Measurements from ENCODE around the gene AHCYL2. TPM values are rescaled to one million over a fixed set of nuclear protein-coding genes. Genes with fewer than 3 reads are reported as not detected.

AHCYL2 gene
- total and polyA plus RNA-seq, 7 donors = 4.4 to 39.2 (median 24.8) TPM

DNA sequence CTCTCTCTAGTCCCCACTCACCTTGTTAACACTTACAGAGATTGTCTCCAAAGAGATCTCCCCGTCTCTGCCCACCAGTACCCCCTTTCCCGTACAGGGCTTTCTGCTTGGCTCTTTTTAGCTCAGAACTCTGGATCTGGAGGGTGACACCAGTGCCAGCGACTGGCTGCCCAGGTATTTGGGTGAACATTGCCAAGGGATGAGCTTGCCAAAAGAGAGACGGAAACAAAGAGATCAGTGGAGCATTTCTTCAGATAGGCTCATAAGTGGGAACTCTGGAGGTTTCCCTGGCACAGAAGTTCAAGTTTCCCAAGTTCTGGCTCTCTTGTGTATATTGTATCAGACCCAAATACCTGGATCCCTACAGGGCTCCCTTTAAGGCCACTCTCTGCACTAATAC lies 239.4 kb downstream of the AHCYL2 start:
- no peak for ATAC-seq

DNA sequence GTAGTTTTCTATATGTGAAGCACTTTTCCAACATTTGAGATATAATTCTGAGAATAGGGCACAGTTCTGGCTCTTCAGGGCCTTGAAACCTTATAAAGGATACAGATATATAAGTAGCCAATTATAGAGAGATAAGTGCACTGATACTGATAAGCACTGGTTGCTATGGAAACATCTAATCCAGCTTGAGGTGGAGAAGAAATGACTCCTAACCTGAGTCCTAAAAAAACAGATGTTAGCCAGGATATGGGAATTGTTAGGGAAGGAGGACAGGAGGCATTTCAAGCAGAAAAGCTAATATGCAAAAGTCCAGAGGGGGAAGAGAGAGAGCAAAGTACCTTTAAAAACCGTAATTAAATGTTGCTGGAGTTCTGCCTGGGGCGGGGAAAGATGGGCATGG lies 240.2 kb downstream of the AHCYL2 start:
- no peaks in the 10 kb centered on the region for H3K27me3 ChIP-seq (ENCODE audit: insufficient read depth in 3 of 3, low read length in 2 of 3)
- intact Hi-C loops (cut with DNase I) = loop anchor here in 1 of 2 donors (10.0 kb wide), 1 partner anchor 250 kb away; no protein-coding TSS in a partner anchor
- H3K36me3 ChIP-seq (ENCODE audit: insufficient read depth in 1 of 2, low read depth in 1 of 2) = peaks cover 11 to 90% of the 10 kb centered on the region in 2 donors
- H3K4me1 ChIP-seq = peaks cover 23% of the 10 kb centered on the region
- ATAC-seq (no peak), DNase-seq (no peak)
- H3K9me3 ChIP-seq = no peaks in the 10 kb centered on the region
- WGBS, 3 donors = 74 to 76% (median 75%) methylated on average over 2 of the region's 2 CpGs
- H3K4me3 ChIP-seq = no peak overlapping the region
- H3K27ac ChIP-seq = peak overlapping the region; percentile 76
- TF ChIP-seq, protein P1, sequence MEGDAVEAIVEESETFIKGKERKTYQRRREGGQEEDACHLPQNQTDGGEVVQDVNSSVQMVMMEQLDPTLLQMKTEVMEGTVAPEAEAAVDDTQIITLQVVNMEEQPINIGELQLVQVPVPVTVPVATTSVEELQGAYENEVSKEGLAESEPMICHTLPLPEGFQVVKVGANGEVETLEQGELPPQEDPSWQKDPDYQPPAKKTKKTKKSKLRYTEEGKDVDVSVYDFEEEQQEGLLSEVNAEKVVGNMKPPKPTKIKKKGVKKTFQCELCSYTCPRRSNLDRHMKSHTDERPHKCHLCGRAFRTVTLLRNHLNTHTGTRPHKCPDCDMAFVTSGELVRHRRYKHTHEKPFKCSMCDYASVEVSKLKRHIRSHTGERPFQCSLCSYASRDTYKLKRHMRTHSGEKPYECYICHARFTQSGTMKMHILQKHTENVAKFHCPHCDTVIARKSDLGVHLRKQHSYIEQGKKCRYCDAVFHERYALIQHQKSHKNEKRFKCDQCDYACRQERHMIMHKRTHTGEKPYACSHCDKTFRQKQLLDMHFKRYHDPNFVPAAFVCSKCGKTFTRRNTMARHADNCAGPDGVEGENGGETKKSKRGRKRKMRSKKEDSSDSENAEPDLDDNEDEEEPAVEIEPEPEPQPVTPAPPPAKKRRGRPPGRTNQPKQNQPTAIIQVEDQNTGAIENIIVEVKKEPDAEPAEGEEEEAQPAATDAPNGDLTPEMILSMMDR (IDR thresholded peaks at IDR 0.05) = no peak

More for the DNA sequence above, 239.4 kb downstream of the AHCYL2 start:
- Histone ChIP-seq H3K36me3 (ENCODE audit: insufficient read depth in 1 of 2, low read depth in 1 of 2) (peaks cover 9 to 90% of the 10 kb centered on the region in 2 donors), H3K4me3 (no peak overlapping the region), H3K27ac (no peak overlapping the region), H3K9me3 (no peaks in the 10 kb centered on the region), H3K27me3 (ENCODE audit: insufficient read depth in 3 of 3, low read length in 2 of 3) (no peaks in the 10 kb centered on the region), H3K4me1 (peaks cover 23% of the 10 kb centered on the region)
- WGBS, 3 donors = 38 to 52% (median 40%) methylated on average over 4 of the region's 4 CpGs
- no peak for DNase-seq
- intact Hi-C loops (cut with DNase I) = loop anchor here in 1 of 2 donors (10.0 kb wide), 1 partner anchor 249 kb away; no protein-coding TSS in a partner anchor
- TF ChIP-seq, protein P1 (IDR thresholded peaks at IDR 0.05) = no peak

DNA sequence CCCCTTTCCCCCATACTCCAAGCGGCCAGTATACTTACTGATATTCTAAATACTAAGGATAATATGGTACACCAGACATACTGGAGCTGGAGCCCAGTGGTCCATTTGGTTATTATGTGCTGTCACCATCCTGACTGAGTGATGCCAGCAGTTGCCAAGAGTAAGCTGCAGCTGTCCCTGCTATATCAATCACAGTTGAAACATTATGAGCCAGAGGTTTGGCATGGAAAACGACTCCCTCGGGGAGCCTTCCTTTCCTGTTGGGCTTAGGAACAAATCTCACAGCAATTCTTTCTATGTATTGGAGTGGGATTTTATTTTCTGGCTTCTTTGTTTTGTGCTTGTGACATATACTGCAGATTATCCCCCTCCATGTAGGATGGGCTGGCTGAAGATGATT lies 242.0 kb downstream of the AHCYL2 start:
- Histone ChIP-seq H3K9me3 (no peaks in the 10 kb centered on the region), H3K27me3 (ENCODE audit: insufficient read depth in 3 of 3, low read length in 2 of 3) (no peaks in the 10 kb centered on the region), H3K27ac (peak overlapping the region; percentile 76), H3K36me3 (ENCODE audit: insufficient read depth in 1 of 2, low read depth in 1 of 2) (peaks cover 13 to 90% of the 10 kb centered on the region in 2 donors), H3K4me3 (no peak overlapping the region), H3K4me1 (peaks cover 23% of the 10 kb centered on the region)
- ATAC-seq (peak; percentile 91 to 95 (median 94)), DNase-seq (peak; percentile 33 to 72)
- 24 to 38% (median 36%) methylated on average over 3 of the region's 3 CpGs for WGBS, 3 donors
- intact Hi-C loops (cut with DNase I) = loop anchor here in 1 of 2 donors (10.0 kb wide), 1 partner anchor 252 kb away; no protein-coding TSS in a partner anchor
- TF ChIP-seq, protein P1 (IDR thresholded peaks at IDR 0.05) = no peak

DNA sequence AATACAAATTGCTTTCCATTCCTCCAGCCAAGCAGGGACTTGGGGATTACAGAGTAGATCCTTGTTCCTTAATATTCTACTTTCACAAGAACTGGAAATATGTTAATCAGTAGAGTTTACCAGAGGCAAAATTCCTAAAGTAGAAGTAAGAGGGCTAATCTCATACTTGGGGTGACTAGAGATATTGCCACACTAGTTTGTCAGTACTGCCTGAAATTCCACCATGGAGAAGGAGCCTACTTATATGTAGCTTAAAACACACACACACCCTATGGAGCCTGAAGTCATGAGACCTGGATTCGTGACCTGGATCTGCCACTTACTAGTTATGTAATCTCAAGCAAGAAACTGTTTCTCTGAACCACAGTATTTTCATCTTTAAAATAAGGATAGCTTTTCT lies 243.3 kb downstream of the AHCYL2 start:
- Histone ChIP-seq H3K9me3 (no peaks in the 10 kb centered on the region), H3K4me1 (peaks cover 23% of the 10 kb centered on the region), H3K27me3 (ENCODE audit: insufficient read depth in 3 of 3, low read length in 2 of 3) (no peaks in the 10 kb centered on the region), H3K4me3 (no peak overlapping the region), H3K36me3 (ENCODE audit: insufficient read depth in 1 of 2, low read depth in 1 of 2) (peaks cover 13 to 80% of the 10 kb centered on the region in 2 donors), H3K27ac (peak overlapping the region; percentile 76)
- 26 to 92% (median 61%) methylated on average over 1 of the region's 1 CpG for WGBS, 3 donors
- intact Hi-C loops (cut with DNase I) = loop anchor here in 1 of 2 donors (10.0 kb wide), 1 partner anchor 253 kb away; no protein-coding TSS in a partner anchor
- TF ChIP-seq, protein P1 (IDR thresholded peaks at IDR 0.05) = no peak
- DNase-seq = no peak
- peak in 2 of 4 donors; percentile 27 to 33 for ATAC-seq

DNA sequence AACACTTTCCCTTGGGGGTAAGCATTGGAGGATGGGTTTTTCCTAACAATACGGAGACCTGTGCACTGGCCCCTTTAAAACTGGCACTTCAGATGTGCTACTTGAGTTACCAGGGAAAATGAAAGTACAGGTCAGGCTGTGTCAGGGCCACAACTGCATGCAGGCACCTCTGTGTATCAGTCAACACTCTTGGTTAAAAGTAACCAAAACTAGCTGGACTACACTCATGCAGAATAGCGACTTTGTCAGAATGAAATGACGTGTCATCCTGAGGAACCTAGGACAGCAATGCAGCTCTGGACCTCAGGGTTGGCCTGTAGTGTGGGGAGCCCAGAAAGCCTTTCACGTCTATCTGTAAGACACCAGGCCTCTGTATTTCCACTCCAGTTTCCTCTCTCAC lies 243.7 kb downstream of the AHCYL2 start:
- Histone ChIP-seq H3K4me3 (no peak overlapping the region), H3K4me1 (peaks cover 23% of the 10 kb centered on the region), H3K27ac (peak overlapping the region; percentile 76), H3K36me3 (ENCODE audit: insufficient read depth in 1 of 2, low read depth in 1 of 2) (peaks cover 13 to 80% of the 10 kb centered on the region in 2 donors), H3K27me3 (ENCODE audit: insufficient read depth in 3 of 3, low read length in 2 of 3) (no peaks in the 10 kb centered on the region), H3K9me3 (no peaks in the 10 kb centered on the region)
- WGBS, 3 donors = 36 to 94% (median 66%) methylated on average over 4 of the region's 4 CpGs
- intact Hi-C loops (cut with DNase I) = loop anchor here in 1 of 2 donors (10.0 kb wide), 1 partner anchor 254 kb away; no protein-coding TSS in a partner anchor
- TF ChIP-seq, protein P1 (IDR thresholded peaks at IDR 0.05) = no peak
- ATAC-seq (no peak), DNase-seq (no peak)
